H1 (cell line): Measurements from ENCODE around the gene ZDHHC11B. TPM values are rescaled to one million over a fixed set of nuclear protein-coding genes. Genes with fewer than 3 reads are reported as not detected.

Experiments used
- CTCF ChIA-PET: fragments of 300-600 bp; sonication (Branson Sonifier 250); formaldehyde crosslinking; loops from one replicate; lab custom pipeline; 2021; ENCODE audit not compliant: partially characterized antibody; lab: Charles Lee
- POLR2A ChIA-PET: fragments of 300-600 bp; sonication (Branson Sonifier 250); formaldehyde crosslinking; loops from one replicate; lab custom pipeline; 2021; ENCODE audit warnings: inconsistent platforms; ENCODE audit not compliant: partially characterized antibody; lab: Charles Lee
- DNase-seq, 2 experiments: peaks; one replicate each; pipeline versions ENCODE4 v3.0.0 to v3.0.0-alpha.2; 2010 to 2022; ENCODE audit warnings: low spot score in 2 of 2, low read depth in 1 of 2, mixed read lengths in 1 of 2
- FAIRE-seq: peaks from 2 replicates; lab custom pipeline; 2011; peaks lifted over from hg19 to GRCh38; lab: Jason Lieb, UNC
- H2AFZ ChIP-seq: 2 replicates; pipeline ENCODE4 v1.8.1; 2012; ENCODE audit warnings: low read length, inconsistent platforms
- H2AK5ac ChIP-seq: 2 replicates; pipeline ENCODE4 v1.6.1; 2013; ENCODE audit warnings: low read depth, low read length
- H2BK120ac ChIP-seq: replicated peaks from 2 replicates; pipeline ENCODE3; 2013; ENCODE audit warnings: low read depth, low read length, inconsistent platforms
- H2BK12ac ChIP-seq: 2 replicates; pipeline ENCODE4 v1.6.1; 2013; ENCODE audit warnings: low read depth, low read length
- H2BK15ac ChIP-seq: 2 replicates; pipeline ENCODE4 v1.6.1; 2013; ENCODE audit warnings: low read length
- H2BK20ac ChIP-seq: 2 replicates; pipeline ENCODE4 v1.6.1; 2013; ENCODE audit warnings: low read length
- H2BK5ac ChIP-seq: 2 replicates; pipeline ENCODE4 v1.6.1; 2013; ENCODE audit warnings: low read depth, low read length
- H3K14ac ChIP-seq: 2 replicates; pipeline ENCODE4 v1.6.1; 2013; ENCODE audit warnings: inconsistent platforms; ENCODE audit not compliant: insufficient read length
- H3K18ac ChIP-seq: 2 replicates; pipeline ENCODE4 v1.6.1; 2013; ENCODE audit warnings: low read length; ENCODE audit errors: extremely low read depth
- H3K23ac ChIP-seq: 2 replicates; pipeline ENCODE4 v1.6.1; 2013; ENCODE audit warnings: inconsistent platforms; ENCODE audit not compliant: insufficient read length
- H3K23me2 ChIP-seq: 2 replicates; pipeline ENCODE4 v1.6.1; 2013; ENCODE audit warnings: low read depth, low read length
- H3K27ac ChIP-seq: 2 replicates; pipeline ENCODE4 v1.6.1; 2011; ENCODE audit warnings: low read depth, low read length, inconsistent platforms
- H3K27me3 ChIP-seq, 4 experiments: replicated peaks in 1 of 4; 1 replicate in 1 of 4; 2 replicates in 3 of 4; pipeline versions ENCODE4 v1.6.1 to v1.8.1; 2011 to 2013; ENCODE audit warnings: low read length in 3 of 4, mild to moderate bottlenecking in 3 of 4, inconsistent platforms in 2 of 4, mixed read lengths in 2 of 4, moderate library complexity in 1 of 4; ENCODE audit not compliant: control insufficient read depth in 3 of 4, insufficient read depth in 3 of 4; ENCODE audit errors: extremely low read depth in 1 of 4
- H3K36me3 ChIP-seq, 4 experiments: 2 replicates each; pipeline versions ENCODE4 v1.6.1 to v1.8.1; 2011 to 2013; ENCODE audit warnings: mild to moderate bottlenecking in 4 of 4, low read length in 3 of 4, moderate library complexity in 2 of 4, control low read depth in 1 of 4, inconsistent platforms in 1 of 4; ENCODE audit not compliant: insufficient read depth in 4 of 4, control insufficient read depth in 2 of 4
- H3K4ac ChIP-seq: replicated peaks from 2 replicates; pipeline ENCODE3; 2013; ENCODE audit warnings: low read length, low read depth, mixed read lengths, inconsistent platforms; ENCODE audit not compliant: insufficient read length
- H3K4me1 ChIP-seq, 4 experiments: replicated peaks in 1 of 4; 1 replicate in 1 of 4; 2 replicates in 3 of 4; pipeline versions ENCODE4 v1.6.1 to v1.8.1; 2011 to 2013; ENCODE audit warnings: low read length in 3 of 4, inconsistent platforms in 2 of 4, mixed read lengths in 1 of 4; ENCODE audit not compliant: insufficient read depth in 4 of 4, control insufficient read depth in 3 of 4
- H3K4me2 ChIP-seq, 2 experiments: 2 replicates each; pipeline versions ENCODE4 v1.6.1 to v1.8.1; 2011 to 2013; ENCODE audit warnings: low read depth in 2 of 2, low read length in 2 of 2, control low read depth in 1 of 2, inconsistent platforms in 1 of 2, mild to moderate bottlenecking in 1 of 2; ENCODE audit not compliant: insufficient read depth in 1 of 2
- H3K4me3 ChIP-seq, 4 experiments: fragments of 200-600, 300-600 bp in 1 of 4; sonication (generic), shearing (Covaris generic), sonication (Bioruptor Twin) in 1 of 4; 2 replicates each; pipeline versions ENCODE4 v1.5.1 to v1.8.1; 2011 to 2016; ENCODE audit warnings: low read length in 4 of 4, low read depth in 3 of 4, control low read depth in 2 of 4, inconsistent platforms in 2 of 4, mild to moderate bottlenecking in 2 of 4, mixed read lengths in 1 of 4, moderate library complexity in 1 of 4; ENCODE audit not compliant: insufficient read depth in 2 of 4; ENCODE audit errors: extremely low read depth in 1 of 4
- H3K56ac ChIP-seq: replicated peaks from 2 replicates; pipeline ENCODE3; 2013; ENCODE audit warnings: low read depth, mild to moderate bottlenecking, mixed read lengths, low read length, inconsistent platforms; ENCODE audit not compliant: insufficient read length
- H3K79me1 ChIP-seq: 2 replicates; pipeline ENCODE4 v1.6.1; 2013; ENCODE audit warnings: low read depth, low read length, control low read depth
- H3K79me2 ChIP-seq, 2 experiments: 2 replicates each; pipeline versions ENCODE4 v1.6.1 to v1.8.1; 2012 to 2013; ENCODE audit warnings: low read length in 2 of 2, mild to moderate bottlenecking in 2 of 2, inconsistent platforms in 1 of 2; ENCODE audit not compliant: insufficient read depth in 2 of 2, control insufficient read depth in 1 of 2
- H3K9ac ChIP-seq, 4 experiments: replicated peaks in 1 of 4; 1 replicate in 1 of 4; 2 replicates in 3 of 4; pipeline versions ENCODE4 v1.6.1 to v1.8.1; 2011 to 2013; ENCODE audit warnings: low read depth in 3 of 4, low read length in 3 of 4, control low read depth in 2 of 4, mild to moderate bottlenecking in 2 of 4, moderate library complexity in 2 of 4, inconsistent platforms in 1 of 4; ENCODE audit errors: extremely low read depth in 1 of 4
- H3K9me3 ChIP-seq, 2 experiments: 2 replicates each; pipeline versions ENCODE4 v1.6.1 to v1.8.1; 2012 to 2013; ENCODE audit warnings: mild to moderate bottlenecking in 2 of 2, moderate library complexity in 2 of 2, control low read depth in 1 of 2, inconsistent platforms in 1 of 2, low read depth in 1 of 2, low read length in 1 of 2, mixed read lengths in 1 of 2; ENCODE audit not compliant: insufficient read depth in 2 of 2
- H4K20me1 ChIP-seq, 2 experiments: replicated peaks in 1 of 2; 2 replicates each; pipeline versions ENCODE3 to v1.8.1; 2011 to 2013; ENCODE audit warnings: inconsistent platforms in 2 of 2, low read length in 2 of 2, mild to moderate bottlenecking in 1 of 2; ENCODE audit not compliant: insufficient read depth in 2 of 2, control insufficient read depth in 1 of 2
- H4K5ac ChIP-seq: 2 replicates; pipeline ENCODE4 v1.6.1; 2013; ENCODE audit warnings: low read length, low read depth, mixed read lengths, inconsistent platforms; ENCODE audit not compliant: insufficient read length
- H4K8ac ChIP-seq: 2 replicates; pipeline ENCODE4 v1.8.0; 2013; ENCODE audit warnings: mild to moderate bottlenecking, moderate library complexity, low read length, inconsistent platforms; ENCODE audit not compliant: insufficient read depth; ENCODE audit errors: extremely low read depth
- H4K91ac ChIP-seq: replicated peaks from 2 replicates; pipeline ENCODE3; 2013; ENCODE audit warnings: low read length, mixed read lengths, inconsistent platforms; ENCODE audit not compliant: insufficient read length
- EP300 ChIP-seq, 2 experiments: IDR thresholded peaks; 1 replicate in 1 of 2; 2 replicates in 1 of 2; pipeline ENCODE4 v1.6.1; 2011 to 2012; ENCODE audit warnings: low read depth in 2 of 2, low read length in 2 of 2, mild to moderate bottlenecking in 2 of 2, borderline replicate concordance in 1 of 2, inconsistent platforms in 1 of 2, moderate library complexity in 1 of 2
- HDAC6 ChIP-seq: IDR thresholded peaks from one replicate; pipeline ENCODE4 v1.7.1; 2012; ENCODE audit warnings: low read depth, mild to moderate bottlenecking, inconsistent platforms, low read length, moderate library complexity
- SIRT6 ChIP-seq: IDR thresholded peaks from one replicate; pipeline ENCODE4 v1.7.1; 2012; ENCODE audit warnings: low read length, inconsistent platforms
- WGBS, 2 experiments: shearing (Covaris generic) in 1 of 2; methylation state at CpG; one replicate each; pipeline versions ENCODE4 v1.1.6 to v1.1.7; 2013 to 2015; ENCODE audit warnings: low lambda C conversion rate in 2 of 2, mixed read lengths in 2 of 2, inconsistent platforms in 1 of 2, low coverage in 1 of 2, missing lambda C conversion rate in 1 of 2; ENCODE audit not compliant: insufficient replicate concordance in 2 of 2, insufficient coverage in 1 of 2, insufficient read length in 1 of 2; ENCODE audit errors: extremely low coverage in 1 of 2, missing lambda C conversion rate in 1 of 2; 5-methylcytosine and 5-hydroxymethylcytosine counted together
- polyA plus RNA-seq, 7 experiments: library from polyadenylated mRNA; depleted of rRNA in 3 of 7; stranded (reverse) in 5 of 7; unstranded in 2 of 7; fragments of >200 nt in 5 of 7; fragments of 200-250 nt in 2 of 7; gene quantifications; 1 replicate in 5 of 7; 2 replicates in 1 of 7; 4 replicates in 1 of 7; pipeline versions ENCODE4 v1.2.1 to v1.2.3, GENCODE V29; 2011 to 2013; ENCODE audit warnings: missing spikeins in 2 of 7, mixed read lengths in 2 of 7
- total RNA-seq: library from RNA; stranded (reverse); fragmentation: NEBNext Ultra II Directional; extraction: Animal tissue kit (Norgen Biotek cat#: 25700); gene quantifications from 2 replicates; pipeline ENCODE4 v1.2.1, GENCODE V29; 2021

The ZDHHC11B gene
- total and polyA plus RNA-seq, 2 of the 8 experiments (the other 6 are each of a cell fraction or from before 2014, with no cell fraction given), result 0.29 to 2.5 TPM

DNA sequence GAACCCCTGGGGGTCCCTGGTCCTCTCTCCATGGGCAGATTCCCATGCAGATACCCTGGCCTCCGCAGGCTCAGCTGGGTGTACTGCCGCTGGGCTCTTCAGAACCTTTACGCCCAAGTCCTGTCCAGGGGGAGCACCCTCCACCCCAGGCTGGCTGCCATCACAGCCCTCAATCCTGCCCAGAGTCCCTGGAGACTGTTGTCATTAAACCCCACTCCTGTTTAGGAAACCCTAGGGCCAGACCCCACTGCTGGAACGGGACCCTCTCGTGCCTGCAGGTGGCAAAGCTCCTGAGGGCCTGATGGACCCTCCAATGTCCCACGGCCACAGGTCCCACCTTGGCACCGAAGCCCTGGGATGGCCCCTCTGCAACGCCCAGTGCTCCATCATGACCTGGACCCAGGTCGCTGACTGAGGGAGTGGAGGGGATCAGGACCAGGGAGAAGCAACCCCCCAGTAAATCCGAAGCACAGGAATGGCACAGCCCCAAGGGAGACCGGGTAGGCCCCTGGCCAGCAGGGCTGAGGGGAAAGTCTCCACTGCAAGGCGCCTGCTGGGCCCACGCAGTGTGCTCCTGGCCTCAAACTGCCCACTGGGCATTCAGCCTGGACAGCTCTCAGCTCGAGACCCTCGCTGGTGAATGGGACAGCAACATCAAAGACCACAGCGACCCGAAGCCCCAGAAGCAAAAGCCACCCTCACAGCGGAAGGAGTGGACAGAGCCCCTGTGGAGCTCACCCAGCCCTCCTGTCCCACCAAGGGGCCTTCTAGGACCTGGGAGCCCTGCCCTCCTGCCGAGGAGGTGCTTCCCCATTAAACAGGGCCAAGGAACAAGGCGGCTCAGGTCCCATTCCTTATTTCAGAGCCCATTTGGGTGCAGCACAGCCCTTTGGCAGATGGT is 8.3 kb downstream of the ZDHHC11B start:
- Histone ChIP-seq H3K36me3 (no peaks in the 10 kb centered on the region), H3K79me2 (no peaks in the 10 kb centered on the region)
- 89% methylated on average over 20 of the region's 20 CpGs; no CpG with 5 or more reads in 1 of the 2 experiments for WGBS, 2 experiments

More for the DNA sequence above, 8.3 kb downstream of the ZDHHC11B start:
- Histone ChIP-seq H4K91ac (no peak overlapping the region), H3K9ac (no peak overlapping the region), H2BK120ac (no peak overlapping the region), H3K27me3 (no peaks in the 10 kb centered on the region; a peak in 2 of 7 replicates), H3K79me1 (no peaks in the 10 kb centered on the region; the same call in 1 of the 2 replicates), H3K56ac (no peak overlapping the region), H4K20me1 (peaks cover 0 to 2% of the 10 kb centered on the region in 2 experiments), H3K23ac (no peak overlapping the region), H4K8ac (no peak overlapping the region), H3K4me2 (no peak overlapping the region), H2BK12ac (no peak overlapping the region; the same call in 1 of the 2 replicates), H2BK5ac (no peak overlapping the region), H3K4me3 (no peak overlapping the region), H3K4me1 (no peaks in the 10 kb centered on the region; a peak in 1 of 7 replicates), H4K5ac (no peak overlapping the region), H2BK15ac (no peak overlapping the region), H3K4ac (no peak overlapping the region), H3K14ac (no peak overlapping the region), H2BK20ac (no peak overlapping the region), H2AFZ (no peak overlapping the region), H3K23me2 (no peaks in the 10 kb centered on the region), H3K9me3 (no peaks in the 10 kb centered on the region; a peak in 1 of 4 replicates), H3K27ac (no peak overlapping the region), H3K18ac (no peak overlapping the region; the same call in 1 of the 2 replicates), H2AK5ac (no peak overlapping the region)
- POLR2A ChIA-PET, result interaction anchor here (2.0 kb wide), 1 partner anchor 92 kb away, joined by 6 read pairs; no protein-coding TSS in a partner anchor
- DNase-seq (no peak), FAIRE-seq (no peak)
- CTCF ChIA-PET, result interaction anchor here (0.7 to 3.4 kb wide), 5 partner anchors 11 to 106 kb away, joined by 3 to 19 read pairs (median 4); no protein-coding TSS in a partner anchor
- TF ChIP-seq HDAC6 (no peak), EP300 (IDR thresholded peaks at IDR 0.05; ENCODE audit: borderline replicate concordance in 1 of 2, low read depth in 2 of 2, low read length in 2 of 2) (no peak), SIRT6 (no peak)
